GM12873 (cell line): ENCODE data around the gene RAPGEF6.

Source experiments
- TF ChIP-seq, protein P1 (sequence below): IDR thresholded peaks from 2 replicates; pipeline ENCODE4 v1.5.1; 2012; ENCODE audit warnings: low read depth, mild to moderate bottlenecking, moderate library complexity, low read length, control low read depth; ENCODE audit not compliant: insufficient read depth; ENCODE audit errors: missing control alignments

RAPGEF6 gene

DNA sequence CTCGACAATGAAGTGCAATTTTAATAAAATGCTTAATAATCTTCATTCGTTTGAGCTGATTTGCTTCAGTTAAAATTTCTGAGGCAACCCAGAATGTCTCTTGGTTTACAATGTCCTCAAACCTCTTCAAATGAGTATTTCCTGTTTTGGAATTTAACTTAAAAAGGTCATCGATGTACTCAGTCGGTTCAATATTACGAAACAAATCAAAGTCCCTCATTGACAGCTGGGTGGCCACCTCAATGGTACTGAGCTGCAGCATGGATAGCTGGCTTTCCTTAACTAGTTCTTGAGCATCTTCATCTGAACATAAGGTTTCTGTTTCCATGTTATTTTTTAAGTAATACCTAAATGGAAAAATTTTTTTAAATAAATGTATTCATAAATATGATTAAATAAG is 173.3 kb downstream of the RAPGEF6 start:
- TF ChIP-seq, protein P1, sequence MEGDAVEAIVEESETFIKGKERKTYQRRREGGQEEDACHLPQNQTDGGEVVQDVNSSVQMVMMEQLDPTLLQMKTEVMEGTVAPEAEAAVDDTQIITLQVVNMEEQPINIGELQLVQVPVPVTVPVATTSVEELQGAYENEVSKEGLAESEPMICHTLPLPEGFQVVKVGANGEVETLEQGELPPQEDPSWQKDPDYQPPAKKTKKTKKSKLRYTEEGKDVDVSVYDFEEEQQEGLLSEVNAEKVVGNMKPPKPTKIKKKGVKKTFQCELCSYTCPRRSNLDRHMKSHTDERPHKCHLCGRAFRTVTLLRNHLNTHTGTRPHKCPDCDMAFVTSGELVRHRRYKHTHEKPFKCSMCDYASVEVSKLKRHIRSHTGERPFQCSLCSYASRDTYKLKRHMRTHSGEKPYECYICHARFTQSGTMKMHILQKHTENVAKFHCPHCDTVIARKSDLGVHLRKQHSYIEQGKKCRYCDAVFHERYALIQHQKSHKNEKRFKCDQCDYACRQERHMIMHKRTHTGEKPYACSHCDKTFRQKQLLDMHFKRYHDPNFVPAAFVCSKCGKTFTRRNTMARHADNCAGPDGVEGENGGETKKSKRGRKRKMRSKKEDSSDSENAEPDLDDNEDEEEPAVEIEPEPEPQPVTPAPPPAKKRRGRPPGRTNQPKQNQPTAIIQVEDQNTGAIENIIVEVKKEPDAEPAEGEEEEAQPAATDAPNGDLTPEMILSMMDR: no peak

GRCh38 chr5:131460867-131461572 is 174.0 kb downstream of the RAPGEF6 start:
- TF ChIP-seq, protein P1: no peak

DNA sequence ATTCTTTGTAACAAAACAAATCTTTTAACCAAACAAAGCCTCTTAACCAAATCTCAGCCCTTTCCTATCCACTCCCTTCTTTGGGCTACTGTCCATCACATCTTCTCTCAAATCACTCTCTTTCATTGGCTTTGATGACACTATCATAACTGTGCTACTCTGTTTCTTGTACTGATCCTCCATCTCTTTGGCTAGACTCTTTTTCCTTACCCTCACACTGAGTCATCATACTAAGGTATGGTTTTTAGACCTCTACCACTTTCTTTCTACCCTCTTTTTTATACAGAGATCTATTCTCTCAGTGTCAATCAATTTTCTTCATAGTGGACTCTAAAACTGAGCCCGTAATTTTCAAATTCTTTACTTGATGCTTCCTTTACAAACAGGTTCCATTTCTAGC is 174.9 kb downstream of the RAPGEF6 start:
- TF ChIP-seq, protein P1: no peak

DNA sequence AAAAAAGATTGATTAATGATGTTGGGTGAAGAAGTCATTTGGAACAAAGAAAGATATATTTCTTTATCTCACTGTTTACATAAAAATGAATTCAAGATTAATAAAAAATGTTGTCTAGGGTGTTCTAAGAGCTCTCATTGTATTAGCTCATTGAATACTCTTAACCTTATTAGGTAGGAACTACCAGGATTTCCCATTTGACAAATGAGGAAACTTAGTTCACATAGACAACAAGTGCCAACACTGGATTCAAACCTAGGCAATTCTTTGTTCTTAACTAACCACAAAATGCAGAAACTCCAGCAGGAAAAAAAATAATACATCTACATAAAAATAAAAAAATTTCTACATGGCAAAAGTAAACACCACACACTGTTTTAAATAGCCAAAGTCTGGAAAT is 175.8 kb downstream of the RAPGEF6 start:
- TF ChIP-seq, protein P1: no peak

- TF ChIP-seq, protein P1: no peak
Observed at GRCh38 chr5:131457193-131457592, 177.8 kb downstream of the RAPGEF6 start.

- TF ChIP-seq, protein P1: no peak
Observed at GRCh38 chr5:131450941-131451340, 184.1 kb downstream of the RAPGEF6 start.

DNA sequence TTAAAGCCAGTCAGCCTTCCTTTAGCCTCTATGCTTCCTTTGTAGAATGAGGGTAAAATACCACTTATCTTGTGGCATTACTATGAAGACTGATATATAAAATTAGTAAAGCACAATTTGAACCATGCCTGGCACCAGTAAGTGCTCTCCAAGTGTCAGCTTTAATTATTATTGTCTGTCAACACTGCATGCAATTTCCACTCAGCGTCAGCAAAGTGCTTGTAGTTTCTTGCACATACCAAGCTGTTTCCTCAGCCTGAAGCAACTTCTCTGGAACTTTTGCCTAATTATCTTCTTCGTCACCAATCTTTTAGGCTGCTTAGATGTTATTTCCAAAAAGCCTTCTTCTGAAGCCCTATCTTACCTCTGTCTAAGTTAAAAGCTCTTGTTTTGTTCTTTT is 193.8 kb downstream of the RAPGEF6 start:
- TF ChIP-seq, protein P1: no peak
